Activated CD4-positive, alpha-beta T cell treated with anti-CD3 and anti-CD28 coated beads, Interleukin-2, amount 50 U/mL, for 4 hours (primary cell): ENCODE measurements around the gene MUC6.

ENCODE experiments used
- DNase-seq, 2 experiments: peaks; one replicate each; pipeline ENCODE4 v3.0.0-alpha.2; 2020

The MUC6 gene

GRCh38 chr11:1034001-1034400 lies 2.5 kb downstream of the MUC6 start:
- DNase-seq: no peak

- no peak for DNase-seq
Observed at GRCh38 chr11:1033016-1033798, 3.3 kb downstream of the MUC6 start.

- no peak for DNase-seq
Observed at GRCh38 chr11:1032310-1032891, 4.1 kb downstream of the MUC6 start.

GRCh38 chr11:1031121-1031899 lies 5.2 kb downstream of the MUC6 start:
- DNase-seq: no peak

GRCh38 chr11:1030556-1030955 lies 6.0 kb downstream of the MUC6 start:
- no peak for DNase-seq

GRCh38 chr11:1030086-1030485 lies 6.4 kb downstream of the MUC6 start:
- no peak for DNase-seq

GRCh38 chr11:1029654-1030053 lies 6.9 kb downstream of the MUC6 start:
- no peak for DNase-seq

GRCh38 chr11:1029051-1029450 lies 7.5 kb downstream of the MUC6 start:
- DNase-seq: no peak

GRCh38 chr11:1028616-1029015 lies 7.9 kb downstream of the MUC6 start:
- no peak for DNase-seq

GRCh38 chr11:1028291-1028540 lies 8.3 kb downstream of the MUC6 start:
- no peak for DNase-seq

GRCh38 chr11:1027483-1028290 lies 8.8 kb downstream of the MUC6 start:
- no peak for DNase-seq

GRCh38 chr11:1026641-1027482 lies 9.7 kb downstream of the MUC6 start:
- no peak for DNase-seq

GRCh38 chr11:1026163-1026450 lies 10.4 kb downstream of the MUC6 start:
- no peak for DNase-seq

- DNase-seq: no peak
Observed at GRCh38 chr11:1025410-1026162, 10.9 kb downstream of the MUC6 start.

- no peak for DNase-seq
Observed at GRCh38 chr11:1024597-1025409, 11.7 kb downstream of the MUC6 start.

GRCh38 chr11:1023811-1024596 lies 12.5 kb downstream of the MUC6 start:
- no peak for DNase-seq

GRCh38 chr11:1022908-1023810 lies 13.4 kb downstream of the MUC6 start:
- no peak for DNase-seq

GRCh38 chr11:1022411-1022810 lies 14.1 kb downstream of the MUC6 start:
- DNase-seq: no peak
